Measurements from ENCODE around the gene LDLRAD1.

LDLRAD1 gene

DNA sequence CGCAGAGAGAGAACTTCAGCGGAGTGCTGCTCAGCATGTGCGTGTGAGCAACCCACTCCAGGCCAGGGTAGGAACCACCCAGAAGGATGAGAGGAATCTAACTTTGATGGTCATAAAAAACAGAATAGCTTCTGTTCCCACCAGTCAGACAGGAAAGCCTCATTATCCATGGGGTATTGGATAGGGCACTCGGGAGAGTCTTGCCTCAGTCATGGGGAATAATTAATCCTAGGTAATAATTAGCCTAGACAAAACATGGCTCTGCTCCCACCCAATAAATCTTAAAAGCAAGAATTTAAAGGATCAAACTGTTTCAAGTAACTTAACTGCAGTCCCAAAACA is 35.3 kb downstream of the LDLRAD1 start:
- Histone ChIP-seq H3K27me3 (no peaks in the 10 kb centered on the region), H3K9me3 (no peaks in the 10 kb centered on the region), H3K27ac (peak overlapping the region in 1 of 2 donors; percentile 66), H3K4me1 (peaks cover 0 to 13% (median 4%) of the 10 kb centered on the region in 4 donors), H3K4me3 (peak overlapping the region; percentile 31 to 35), H3K36me3 (no peaks in the 10 kb centered on the region)
- intact Hi-C loops (cut with DNase I; ENCODE audit: low total_unique reads): no loop called here
- no peak for DNase-seq
- TF ChIP-seq, protein P1, sequence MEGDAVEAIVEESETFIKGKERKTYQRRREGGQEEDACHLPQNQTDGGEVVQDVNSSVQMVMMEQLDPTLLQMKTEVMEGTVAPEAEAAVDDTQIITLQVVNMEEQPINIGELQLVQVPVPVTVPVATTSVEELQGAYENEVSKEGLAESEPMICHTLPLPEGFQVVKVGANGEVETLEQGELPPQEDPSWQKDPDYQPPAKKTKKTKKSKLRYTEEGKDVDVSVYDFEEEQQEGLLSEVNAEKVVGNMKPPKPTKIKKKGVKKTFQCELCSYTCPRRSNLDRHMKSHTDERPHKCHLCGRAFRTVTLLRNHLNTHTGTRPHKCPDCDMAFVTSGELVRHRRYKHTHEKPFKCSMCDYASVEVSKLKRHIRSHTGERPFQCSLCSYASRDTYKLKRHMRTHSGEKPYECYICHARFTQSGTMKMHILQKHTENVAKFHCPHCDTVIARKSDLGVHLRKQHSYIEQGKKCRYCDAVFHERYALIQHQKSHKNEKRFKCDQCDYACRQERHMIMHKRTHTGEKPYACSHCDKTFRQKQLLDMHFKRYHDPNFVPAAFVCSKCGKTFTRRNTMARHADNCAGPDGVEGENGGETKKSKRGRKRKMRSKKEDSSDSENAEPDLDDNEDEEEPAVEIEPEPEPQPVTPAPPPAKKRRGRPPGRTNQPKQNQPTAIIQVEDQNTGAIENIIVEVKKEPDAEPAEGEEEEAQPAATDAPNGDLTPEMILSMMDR (IDR thresholded peaks at IDR 0.05): no peak

DNA sequence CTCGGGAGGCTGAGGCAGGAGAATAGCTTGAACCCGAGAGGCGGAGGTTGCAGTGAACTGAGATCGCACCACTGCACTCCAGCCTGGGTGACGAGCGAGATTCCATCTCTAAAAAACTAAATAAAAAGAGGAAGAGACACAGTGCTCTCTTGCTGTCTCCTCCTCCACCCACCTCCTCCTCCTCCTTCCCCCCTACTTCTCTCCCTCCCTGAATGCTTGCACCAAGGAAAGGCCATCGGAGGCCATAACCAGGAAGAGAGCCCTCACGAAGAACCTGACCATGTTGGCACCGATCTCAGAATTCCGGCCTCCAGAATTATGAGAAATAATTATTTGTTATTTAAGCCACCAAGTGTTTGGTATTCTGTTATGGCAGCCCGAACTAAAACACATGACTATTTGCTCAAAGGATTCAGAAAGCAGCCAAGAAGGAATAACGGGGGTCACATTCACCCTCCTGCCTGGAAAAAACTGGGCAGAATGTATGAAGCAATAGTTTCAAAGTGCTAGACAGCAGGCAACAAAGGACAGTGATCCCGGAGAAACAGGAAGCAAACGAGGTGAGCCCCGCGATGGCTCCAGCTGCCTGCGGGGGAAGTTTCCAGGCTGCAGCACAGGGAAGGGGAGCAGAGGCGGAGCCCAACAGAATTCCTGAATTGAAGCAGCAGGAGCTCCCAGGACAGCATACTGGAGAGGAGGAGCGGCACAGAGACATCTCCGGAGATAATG is 35.8 kb downstream of the LDLRAD1 start:
- peak overlapping the region; percentile 31 to 35 for H3K4me3 ChIP-seq
- H3K27ac ChIP-seq: peak overlapping the region in 1 of 2 donors; percentile 66
- TF ChIP-seq, protein P1 (IDR thresholded peaks at IDR 0.05): no peak
- H3K4me1 ChIP-seq: peaks cover 0 to 13% (median 4%) of the 10 kb centered on the region in 4 donors
- no peaks in the 10 kb centered on the region for H3K9me3 ChIP-seq
- no peaks in the 10 kb centered on the region for H3K36me3 ChIP-seq
- intact Hi-C loops (cut with DNase I; ENCODE audit: low total_unique reads): no loop called here
- no peak for DNase-seq
- no peaks in the 10 kb centered on the region for H3K27me3 ChIP-seq

DNA sequence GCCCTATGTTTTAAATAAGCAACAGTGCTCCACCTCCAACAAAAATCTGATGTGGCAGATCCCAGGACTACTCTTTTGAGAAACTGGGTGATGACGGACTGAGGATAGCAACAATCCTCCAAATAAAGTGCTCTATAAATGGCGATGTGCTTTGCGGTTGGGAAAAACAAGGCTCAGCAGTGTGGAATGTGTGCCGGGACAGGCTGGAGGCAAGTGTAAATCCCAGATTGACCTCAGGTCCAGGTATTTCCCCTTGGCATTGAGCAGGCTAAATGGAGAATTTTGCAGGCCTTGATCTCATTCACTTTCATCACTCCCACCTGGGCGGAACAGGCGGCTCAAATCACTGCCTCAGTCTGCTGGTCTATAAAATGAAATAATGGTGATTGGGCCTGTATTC is 36.8 kb downstream of the LDLRAD1 start:
- Histone ChIP-seq H3K27me3 (no peaks in the 10 kb centered on the region), H3K9me3 (no peaks in the 10 kb centered on the region), H3K4me3 (no peak overlapping the region), H3K36me3 (no peaks in the 10 kb centered on the region), H3K27ac (peak overlapping the region in 1 of 2 donors; percentile 2), H3K4me1 (peaks cover 0 to 13% (median 4%) of the 10 kb centered on the region in 4 donors)
- no peak for DNase-seq
- TF ChIP-seq, protein P1 (IDR thresholded peaks at IDR 0.05): no peak
- intact Hi-C loops (cut with DNase I; ENCODE audit: low total_unique reads): no loop called here

DNA sequence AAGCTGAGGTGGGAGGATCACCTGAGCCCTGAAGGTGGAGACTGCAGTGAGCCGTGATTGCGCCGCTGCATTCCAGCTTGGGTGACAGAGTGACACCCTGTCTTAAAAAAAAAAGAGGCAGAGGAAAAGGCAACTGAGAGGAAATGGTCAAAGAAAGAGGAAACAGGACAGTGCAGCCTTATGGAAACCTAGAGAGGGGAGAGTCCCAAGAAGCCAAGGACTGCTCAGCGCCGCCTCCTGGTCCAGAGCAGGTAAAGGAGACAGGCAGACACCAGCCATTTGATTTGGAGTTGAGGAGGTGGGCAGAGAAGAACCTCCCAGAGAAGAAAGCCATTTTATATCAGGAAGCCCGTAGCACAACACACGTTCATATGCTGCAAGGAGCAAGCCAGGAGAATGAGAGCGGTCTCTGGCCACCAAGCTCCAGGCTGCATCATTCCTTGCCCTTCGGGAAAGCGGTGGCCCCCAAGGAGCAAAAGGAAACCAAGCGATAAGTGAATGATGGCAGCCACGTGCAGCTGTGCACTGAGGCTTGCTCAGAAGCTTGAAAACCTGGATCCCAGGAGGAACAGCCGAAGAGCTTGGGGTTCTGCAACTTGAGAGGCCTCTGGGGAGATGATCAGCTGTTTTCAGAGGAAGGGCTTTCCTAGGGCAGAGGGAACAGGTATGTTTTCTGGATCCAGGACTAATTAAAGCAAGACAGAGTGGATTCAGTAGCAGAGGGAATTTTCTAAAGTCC is 38.1 kb downstream of the LDLRAD1 start:
- Histone ChIP-seq H3K27ac (no peak overlapping the region), H3K36me3 (no peaks in the 10 kb centered on the region), H3K27me3 (no peaks in the 10 kb centered on the region), H3K4me3 (no peak overlapping the region), H3K9me3 (no peaks in the 10 kb centered on the region), H3K4me1 (peaks cover 0 to 13% (median 4%) of the 10 kb centered on the region in 4 donors)
- no peak for DNase-seq
- TF ChIP-seq, protein P1 (IDR thresholded peaks at IDR 0.05): no peak
- intact Hi-C loops (cut with DNase I; ENCODE audit: low total_unique reads): no loop called here

DNA sequence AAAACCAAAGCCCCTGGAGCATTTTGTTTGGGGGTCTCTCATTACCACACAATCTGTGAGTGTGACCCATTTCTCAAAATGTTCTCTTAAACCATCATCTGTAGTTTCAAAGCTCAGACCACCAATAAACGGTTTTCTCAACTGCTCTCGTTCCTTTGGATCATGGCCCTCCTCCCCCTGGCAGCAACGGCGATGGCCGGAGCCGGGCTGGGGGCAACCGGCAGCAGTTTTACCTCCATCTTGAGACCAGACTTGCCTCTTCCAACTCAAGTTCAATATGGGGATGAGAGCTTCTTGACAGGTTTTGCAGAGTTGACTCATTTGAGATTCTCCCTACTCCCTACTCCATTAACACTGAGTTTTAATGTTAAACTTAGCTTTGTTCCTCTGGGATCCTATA is 42.1 kb downstream of the LDLRAD1 start:
- no peak for DNase-seq
- Histone ChIP-seq H3K9me3 (no peaks in the 10 kb centered on the region), H3K36me3 (peaks cover under 1 to 23% (median 16%) of the 10 kb centered on the region in 3 donors), H3K27me3 (no peaks in the 10 kb centered on the region), H3K27ac (no peak overlapping the region), H3K4me1 (no peaks in the 10 kb centered on the region), H3K4me3 (no peak overlapping the region)
- TF ChIP-seq, protein P1 (IDR thresholded peaks at IDR 0.05): no peak
- intact Hi-C loops (cut with DNase I; ENCODE audit: low total_unique reads): no loop called here

Data from tibial artery (tissue), 4 donors.